H1 (cell line): Measurements from ENCODE around the gene POC1B. TPM values are rescaled to one million over a fixed set of nuclear protein-coding genes. Genes with fewer than 3 reads are reported as not detected.

Experiments
- ASH2L ChIP-seq: fragments of 200-600, 300-600 bp; sonication (generic); IDR thresholded peaks from one replicate; pipeline ENCODE4 v1.7.1; 2017; ENCODE audit warnings: low read length
- CEBPB ChIP-seq: IDR thresholded peaks from 2 replicates; pipeline ENCODE4 v1.6.1; 2012; ENCODE audit warnings: low read depth, low read length
- EZH2 ChIP-seq: fragments of 200-600 bp; sonication (generic); IDR thresholded peaks from 2 replicates; pipeline ENCODE4 v1.7.1; 2012; ENCODE audit warnings: low read depth, mild to moderate bottlenecking, moderate library complexity, low read length, inconsistent platforms; ENCODE audit not compliant: severe bottlenecking
- POLR2A ChIP-seq, 2 experiments: IDR thresholded peaks; 1 replicate in 1 of 2; 2 replicates in 1 of 2; pipeline ENCODE4 v1.6.1; 2011; ENCODE audit warnings: low read depth in 2 of 2, low read length in 2 of 2, mild to moderate bottlenecking in 2 of 2; ENCODE audit errors: control extremely low read depth in 1 of 2
- SAP30 ChIP-seq: fragments of 300-600 bp; sonication (generic); IDR thresholded peaks from 2 replicates; pipeline ENCODE4 v1.7.1; 2012; ENCODE audit warnings: low read length, moderate library complexity, mild to moderate bottlenecking, inconsistent platforms; ENCODE audit not compliant: insufficient read depth, insufficient replicate concordance
- SRF ChIP-seq: IDR thresholded peaks from 2 replicates; pipeline ENCODE4 v1.6.1; 2011; ENCODE audit warnings: mild to moderate bottlenecking, low read depth, low read length, moderate library complexity
- TAF7 ChIP-seq: optimal IDR thresholded peaks from 2 replicates; pipeline ENCODE3; 2011; ENCODE audit warnings: low read depth, mild to moderate bottlenecking, inconsistent platforms, low read length, moderate library complexity, borderline replicate concordance
- TEAD4 ChIP-seq: IDR thresholded peaks from 2 replicates; pipeline ENCODE4 v1.6.1; 2012; ENCODE audit warnings: low read depth, low read length, inconsistent platforms, mixed read lengths
- polyA plus RNA-seq, 7 experiments: library from polyadenylated mRNA; depleted of rRNA in 3 of 7; stranded (reverse) in 5 of 7; unstranded in 2 of 7; fragments of >200 nt in 5 of 7; fragments of 200-250 nt in 2 of 7; gene quantifications; 1 replicate in 5 of 7; 2 replicates in 1 of 7; 4 replicates in 1 of 7; pipeline versions ENCODE4 v1.2.1 to v1.2.3, GENCODE V29; 2011 to 2013; ENCODE audit warnings: missing spikeins in 2 of 7, mixed read lengths in 2 of 7
- total RNA-seq: library from RNA; stranded (reverse); fragmentation: NEBNext Ultra II Directional; extraction: Animal tissue kit (Norgen Biotek cat#: 25700); gene quantifications from 2 replicates; pipeline ENCODE4 v1.2.1, GENCODE V29; 2021

Gene POC1B
- total and polyA plus RNA-seq, 2 of the 8 experiments (the other 6 are each of a cell fraction or from before 2014, with no cell fraction given): 7.5 to 16.3 TPM

DNA sequence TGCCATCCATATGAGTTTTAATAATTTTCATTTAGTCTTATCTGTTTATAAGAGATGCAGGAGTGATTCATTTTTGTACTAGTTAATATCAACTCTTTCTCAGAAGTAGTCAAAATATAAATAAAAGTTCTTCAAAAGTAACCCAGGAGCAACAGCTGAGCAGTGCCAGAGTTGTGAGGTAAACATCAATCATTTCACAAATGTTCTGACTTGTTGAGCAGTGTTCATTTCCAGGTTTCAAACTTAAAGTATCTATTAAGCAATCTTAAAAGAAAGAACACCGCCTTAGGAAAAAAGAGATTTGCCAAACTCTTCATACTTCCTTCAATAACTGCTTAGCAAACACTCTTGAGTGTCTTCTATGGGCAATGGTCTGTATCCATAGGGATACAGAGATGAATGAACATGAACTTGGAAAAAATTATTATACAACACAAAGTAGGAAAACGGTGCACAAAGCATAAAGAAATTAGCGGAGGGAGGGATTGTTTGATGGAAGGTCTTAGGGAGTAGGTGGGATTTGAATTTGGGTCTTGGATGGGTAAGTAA, 41.9 kb upstream of the POC1B start (continued):
- TF ChIP-seq TAF7 (no peak), ASH2L (no peak), CEBPB (no peak), EZH2 (no peak), TEAD4 (no peak), SRF (no peak), POLR2A (IDR thresholded peaks at IDR 0.05; ENCODE audit: control extremely low read depth in 1 of 2, low read depth in 2 of 2, low read length in 2 of 2) (no peak), SAP30 (no peak)
